ENCODE data around the gene CFAP299.
"Not testable (repeated sequence)": the region's sequence is repeated elsewhere in the genome, so short reads cannot be mapped to it uniquely, and the experiment has no call there.

Gene CFAP299

GRCh38 chr4:80422727-80423404, 87.3 kb downstream of the CFAP299 start:
- no CpG with 5 or more reads among the region's 1 CpG for WGBS, 2 experiments (ENCODE audit: insufficient coverage in 2 of 2)
- Histone ChIP-seq H3K36me3 (ENCODE audit: control insufficient read depth, insufficient read depth, low read length) (no peaks in the 10 kb centered on the region), H3K4me1 (ENCODE audit: control insufficient read depth, insufficient read depth, low read length, poor library complexity, severe bottlenecking) (no peaks in the 10 kb centered on the region), H3K9me3 (ENCODE audit: control insufficient read depth, low read length) (no peaks in the 10 kb centered on the region), H3K4me3 (ENCODE audit: extremely low read depth, insufficient read depth, low read length, poor library complexity, severe bottlenecking) (no peak overlapping the region), H3K27ac (ENCODE audit: low read depth, low read length, severe bottlenecking) (no peak overlapping the region)

- H3K4me3 ChIP-seq (ENCODE audit: extremely low read depth, insufficient read depth, low read length, poor library complexity, severe bottlenecking): no peak overlapping the region
- no peak overlapping the region for H3K27ac ChIP-seq (ENCODE audit: low read depth, low read length, severe bottlenecking)
- H3K36me3 ChIP-seq (ENCODE audit: control insufficient read depth, insufficient read depth, low read length): no peaks in the 10 kb centered on the region
- no peaks in the 10 kb centered on the region for H3K9me3 ChIP-seq (ENCODE audit: control insufficient read depth, low read length)
- no peaks in the 10 kb centered on the region for H3K4me1 ChIP-seq (ENCODE audit: control insufficient read depth, insufficient read depth, low read length, poor library complexity, severe bottlenecking)
- 83 to 85% methylated on average over 2 to 3 of the region's 3 CpGs for WGBS, 2 experiments (ENCODE audit: insufficient coverage in 2 of 2)
Observed at GRCh38 chr4:80423553-80424224, 88.2 kb downstream of the CFAP299 start.

- H3K4me3 ChIP-seq (ENCODE audit: extremely low read depth, insufficient read depth, low read length, poor library complexity, severe bottlenecking): no peak overlapping the region
- H3K27ac ChIP-seq (ENCODE audit: low read depth, low read length, severe bottlenecking): no peak overlapping the region
- no peaks in the 10 kb centered on the region for H3K4me1 ChIP-seq (ENCODE audit: control insufficient read depth, insufficient read depth, low read length, poor library complexity, severe bottlenecking)
- no peaks in the 10 kb centered on the region for H3K36me3 ChIP-seq (ENCODE audit: control insufficient read depth, insufficient read depth, low read length)
- H3K9me3 ChIP-seq (ENCODE audit: control insufficient read depth, low read length): no peaks in the 10 kb centered on the region
- WGBS, 2 experiments (ENCODE audit: insufficient coverage in 2 of 2): 67 to 90% methylated on average over 1 to 2 of the region's 2 CpGs
Observed at GRCh38 chr4:80424225-80424581, 88.7 kb downstream of the CFAP299 start.

GRCh38 chr4:80425124-80426100, 89.9 kb downstream of the CFAP299 start:
- H3K9me3 ChIP-seq (ENCODE audit: control insufficient read depth, low read length): no peaks in the 10 kb centered on the region
- no peak overlapping the region for H3K4me3 ChIP-seq (ENCODE audit: extremely low read depth, insufficient read depth, low read length, poor library complexity, severe bottlenecking)
- no peaks in the 10 kb centered on the region for H3K4me1 ChIP-seq (ENCODE audit: control insufficient read depth, insufficient read depth, low read length, poor library complexity, severe bottlenecking)
- H3K36me3 ChIP-seq (ENCODE audit: control insufficient read depth, insufficient read depth, low read length): no peaks in the 10 kb centered on the region
- H3K27ac ChIP-seq (ENCODE audit: low read depth, low read length, severe bottlenecking): no peak overlapping the region
- WGBS, 2 experiments (ENCODE audit: insufficient coverage in 2 of 2): 0 to 80% methylated on average over 1 of the region's 4 CpGs

- 93 to 96% methylated on average over 3 of the region's 5 CpGs for WGBS, 2 experiments (ENCODE audit: insufficient coverage in 2 of 2)
- Histone ChIP-seq H3K4me1 (ENCODE audit: control insufficient read depth, insufficient read depth, low read length, poor library complexity, severe bottlenecking) (no peaks in the 10 kb centered on the region), H3K36me3 (ENCODE audit: control insufficient read depth, insufficient read depth, low read length) (no peaks in the 10 kb centered on the region)
Observed at GRCh38 chr4:80431203-80431965, 95.9 kb downstream of the CFAP299 start.

GRCh38 chr4:80434238-80434637, 98.7 kb downstream of the CFAP299 start:
- no CpG with 5 or more reads among the region's 1 CpG for WGBS, 2 experiments (ENCODE audit: insufficient coverage in 2 of 2)
- Histone ChIP-seq H3K4me3 (ENCODE audit: extremely low read depth, insufficient read depth, low read length, poor library complexity, severe bottlenecking) (no peak overlapping the region), H3K4me1 (ENCODE audit: control insufficient read depth, insufficient read depth, low read length, poor library complexity, severe bottlenecking) (peaks cover 2% of the 10 kb centered on the region), H3K9me3 (ENCODE audit: control insufficient read depth, low read length) (no peaks in the 10 kb centered on the region), H3K27ac (ENCODE audit: low read depth, low read length, severe bottlenecking) (no peak overlapping the region), H3K36me3 (ENCODE audit: control insufficient read depth, insufficient read depth, low read length) (no peaks in the 10 kb centered on the region)

More at GRCh38 chr4:80431203-80431965, 95.9 kb downstream of the CFAP299 start:
- no peak overlapping the region for H3K4me3 ChIP-seq (ENCODE audit: extremely low read depth, insufficient read depth, low read length, poor library complexity, severe bottlenecking)
- H3K9me3 ChIP-seq (ENCODE audit: control insufficient read depth, low read length): no peaks in the 10 kb centered on the region
- H3K27ac ChIP-seq (ENCODE audit: low read depth, low read length, severe bottlenecking): no peak overlapping the region

- Histone ChIP-seq H3K4me3 (ENCODE audit: extremely low read depth, insufficient read depth, low read length, poor library complexity, severe bottlenecking) (no peak overlapping the region), H3K4me1 (ENCODE audit: control insufficient read depth, insufficient read depth, low read length, poor library complexity, severe bottlenecking) (peaks cover 11% of the 10 kb centered on the region), H3K9me3 (ENCODE audit: control insufficient read depth, low read length) (no peaks in the 10 kb centered on the region), H3K27ac (ENCODE audit: low read depth, low read length, severe bottlenecking) (no peak overlapping the region), H3K36me3 (ENCODE audit: control insufficient read depth, insufficient read depth, low read length) (no peaks in the 10 kb centered on the region)
- 43 to 50% methylated on average over 1 of the region's 1 CpG for WGBS, 2 experiments (ENCODE audit: insufficient coverage in 2 of 2)
Observed at GRCh38 chr4:80438016-80438415, 102.5 kb downstream of the CFAP299 start.

GRCh38 chr4:80439294-80440061, 103.9 kb downstream of the CFAP299 start:
- WGBS, 2 experiments (ENCODE audit: insufficient coverage in 2 of 2): 57 to 59% methylated on average over 8 to 12 of the region's 14 CpGs
- H3K4me3 ChIP-seq (ENCODE audit: extremely low read depth, insufficient read depth, low read length, poor library complexity, severe bottlenecking); H3K9me3 ChIP-seq (ENCODE audit: control insufficient read depth, low read length); H3K36me3 ChIP-seq (ENCODE audit: control insufficient read depth, insufficient read depth, low read length); H3K27ac ChIP-seq (ENCODE audit: low read depth, low read length, severe bottlenecking): not testable (repeated sequence)
- H3K4me1 ChIP-seq (ENCODE audit: control insufficient read depth, insufficient read depth, low read length, poor library complexity, severe bottlenecking): peaks cover 11% of the 10 kb centered on the region

GRCh38 chr4:80446248-80446647, 110.7 kb downstream of the CFAP299 start:
- H3K27ac ChIP-seq (ENCODE audit: low read depth, low read length, severe bottlenecking): no peak overlapping the region
- no peaks in the 10 kb centered on the region for H3K9me3 ChIP-seq (ENCODE audit: control insufficient read depth, low read length)
- no peaks in the 10 kb centered on the region for H3K36me3 ChIP-seq (ENCODE audit: control insufficient read depth, insufficient read depth, low read length)
- no peaks in the 10 kb centered on the region for H3K4me1 ChIP-seq (ENCODE audit: control insufficient read depth, insufficient read depth, low read length, poor library complexity, severe bottlenecking)
- H3K4me3 ChIP-seq (ENCODE audit: extremely low read depth, insufficient read depth, low read length, poor library complexity, severe bottlenecking): no peak overlapping the region

GRCh38 chr4:80446664-80447063, 111.1 kb downstream of the CFAP299 start:
- Histone ChIP-seq H3K36me3 (ENCODE audit: control insufficient read depth, insufficient read depth, low read length) (no peaks in the 10 kb centered on the region), H3K4me3 (ENCODE audit: extremely low read depth, insufficient read depth, low read length, poor library complexity, severe bottlenecking) (no peak overlapping the region), H3K27ac (ENCODE audit: low read depth, low read length, severe bottlenecking) (no peak overlapping the region), H3K4me1 (ENCODE audit: control insufficient read depth, insufficient read depth, low read length, poor library complexity, severe bottlenecking) (no peaks in the 10 kb centered on the region), H3K9me3 (ENCODE audit: control insufficient read depth, low read length) (no peaks in the 10 kb centered on the region)
- WGBS, 2 experiments (ENCODE audit: insufficient coverage in 2 of 2): no CpG with 5 or more reads among the region's 1 CpG
